ENCODE results near the gene SEC61B.

SEC61B gene

GRCh38 chr9:99274495-99274894, 52.4 kb downstream of the SEC61B start:
- Histone ChIP-seq H3K36me3 (no peaks in the 10 kb centered on the region), H3K27ac (no peak overlapping the region), H3K4me3 (ENCODE audit: low read depth in 1 of 2, low read length in 1 of 2) (no peak overlapping the region), H3K4me1 (ENCODE audit: control insufficient read depth in 1 of 2, insufficient read depth in 1 of 2, low read depth in 1 of 2, low read length in 1 of 2) (no peaks in the 10 kb centered on the region), H3K9me3 (no peaks in the 10 kb centered on the region), H3K27me3 (no peaks in the 10 kb centered on the region)
- no peak for TF ChIP-seq CTCF (IDR thresholded peaks at IDR 0.05)

Measured in neutrophil (primary cell).